ENCODE results near the gene MLLT6. TPM values are rescaled to one million over a fixed set of nuclear protein-coding genes. Genes with fewer than 3 reads are reported as not detected.
"Not testable (repeated sequence)": the region's sequence is repeated elsewhere in the genome, so short reads cannot be mapped to it uniquely, and the experiment has no call there.

MLLT6 gene
- total RNA-seq, 4 donors from 2014 or later = 30.6 to 79.7 (median 35.1) TPM

- DNase-seq = no peak
- 74 to 75% methylated on average over 20 to 28 of the region's 39 CpGs for WGBS, 2 donors
- peaks cover 0 to 38% (median 0%) of the 10 kb centered on the region in 3 donors for H3K4me1 ChIP-seq
- no peaks in the 10 kb centered on the region for H3K9me3 ChIP-seq
- no peak for TF ChIP-seq POLR2A (IDR thresholded peaks at IDR 0.05)
- TF ChIP-seq CTCF (IDR thresholded peaks at IDR 0.05) = no peak
- no peaks in the 10 kb centered on the region for H3K27me3 ChIP-seq
- intact Hi-C loops (cut with DNase I) = no loop called here
- peaks cover 34 to 100% (median 45%) of the 10 kb centered on the region in 3 donors for H3K36me3 ChIP-seq
- H3K27ac ChIP-seq = no peak overlapping the region
- H3K4me3 ChIP-seq = no peak overlapping the region
Measured at GRCh38 chr17:38719943-38720641, 15.0 kb downstream of the MLLT6 start.

- Histone ChIP-seq H3K9me3 (no peaks in the 10 kb centered on the region), H3K4me3 (no peak overlapping the region), H3K27me3 (no peaks in the 10 kb centered on the region), H3K27ac (no peak overlapping the region), H3K4me1 (peaks cover 0 to 40% (median 0%) of the 10 kb centered on the region in 3 donors), H3K36me3 (peaks cover 28 to 100% (median 40%) of the 10 kb centered on the region in 3 donors)
- TF ChIP-seq POLR2A (IDR thresholded peaks at IDR 0.05) (no peak), CTCF (IDR thresholded peaks at IDR 0.05) (no peak)
- 89% methylated on average over 6 of the region's 6 CpGs for WGBS, 2 donors
- intact Hi-C loops (cut with DNase I) = no loop called here
- DNase-seq = no peak
Measured at GRCh38 chr17:38720941-38721340, 15.9 kb downstream of the MLLT6 start.

- intact Hi-C loops (cut with DNase I) = no loop called here
- peak overlapping the region in 1 of 4 donors; percentile 5 for H3K27ac ChIP-seq
- peaks cover 0 to 40% (median 0%) of the 10 kb centered on the region in 3 donors for H3K4me1 ChIP-seq
- peaks cover 23 to 95% (median 32%) of the 10 kb centered on the region in 3 donors for H3K36me3 ChIP-seq
- DNase-seq = no peak
- no peaks in the 10 kb centered on the region for H3K27me3 ChIP-seq
- 89% methylated on average over 5 of the region's 16 CpGs; no CpG with 5 or more reads in 1 of the 2 donors for WGBS, 2 donors
- no peak overlapping the region for H3K4me3 ChIP-seq
- no peak for TF ChIP-seq POLR2A (IDR thresholded peaks at IDR 0.05)
- no peak for TF ChIP-seq CTCF (IDR thresholded peaks at IDR 0.05)
- H3K9me3 ChIP-seq = no peaks in the 10 kb centered on the region
Measured at GRCh38 chr17:38721802-38722201, 16.7 kb downstream of the MLLT6 start.

- intact Hi-C loops (cut with DNase I) = no loop called here
- Histone ChIP-seq H3K9me3 (no peaks in the 10 kb centered on the region), H3K27ac (no peak overlapping the region), H3K27me3 (no peaks in the 10 kb centered on the region), H3K4me1 (peaks cover 5 to 40% (median 9%) of the 10 kb centered on the region in 3 donors), H3K36me3 (peaks cover 18 to 69% (median 23%) of the 10 kb centered on the region in 3 donors), H3K4me3 (no peak overlapping the region)
- WGBS, 2 donors = 70 to 71% methylated on average over 5 of the region's 16 CpGs
- DNase-seq = no peak
- no peak for TF ChIP-seq CTCF (IDR thresholded peaks at IDR 0.05)
- TF ChIP-seq POLR2A (IDR thresholded peaks at IDR 0.05) = no peak
Measured at GRCh38 chr17:38724337-38724988, 19.4 kb downstream of the MLLT6 start.

- Histone ChIP-seq H3K27ac (no peak overlapping the region), H3K4me1 (peaks cover 5 to 44% (median 9%) of the 10 kb centered on the region in 3 donors), H3K9me3 (no peaks in the 10 kb centered on the region), H3K27me3 (no peaks in the 10 kb centered on the region), H3K36me3 (peaks cover 13 to 63% (median 17%) of the 10 kb centered on the region in 3 donors), H3K4me3 (no peak overlapping the region)
- intact Hi-C loops (cut with DNase I) = no loop called here
- 69 to 70% methylated on average over 6 to 10 of the region's 10 CpGs for WGBS, 2 donors
- TF ChIP-seq CTCF (IDR thresholded peaks at IDR 0.05) = no peak
- TF ChIP-seq POLR2A (IDR thresholded peaks at IDR 0.05) = no peak
- no peak for DNase-seq
Measured at GRCh38 chr17:38725066-38725465, 20.0 kb downstream of the MLLT6 start.

- Histone ChIP-seq H3K4me1 (peaks cover 10 to 53% (median 14%) of the 10 kb centered on the region in 3 donors), H3K36me3 (peaks cover 7 to 52% (median 13%) of the 10 kb centered on the region in 3 donors)
- H3K9me3 ChIP-seq; DNase-seq; H3K4me3 ChIP-seq; H3K27ac ChIP-seq; intact Hi-C loops (cut with DNase I); H3K27me3 ChIP-seq: not testable (repeated sequence)
- 79% methylated on average over 5 of the region's 8 CpGs; no CpG with 5 or more reads in 1 of the 2 donors for WGBS, 2 donors
Measured at GRCh38 chr17:38726145-38726544, 21.1 kb downstream of the MLLT6 start.
